Eye (tissue), 1 donor: ENCODE measurements around the gene NAA30.

ENCODE experiments used
- DNase-seq: peaks from one replicate; pipeline ENCODE4 v3.0.0-alpha.2; 2015

The NAA30 gene

GRCh38 chr14:57400556-57401494, 10.4 kb downstream of the NAA30 start:
- DNase-seq = no peak

GRCh38 chr14:57401501-57401900, 11.1 kb downstream of the NAA30 start:
- no peak for DNase-seq

- DNase-seq = no peak
Observed at GRCh38 chr14:57402173-57402852, 11.9 kb downstream of the NAA30 start.

- DNase-seq = no peak
Observed at GRCh38 chr14:57403521-57403864, 13.1 kb downstream of the NAA30 start.

- no peak for DNase-seq
Observed at GRCh38 chr14:57405562-57405961, 15.2 kb downstream of the NAA30 start.

GRCh38 chr14:57408037-57408436, 17.7 kb downstream of the NAA30 start:
- no peak for DNase-seq

- no peak for DNase-seq
Observed at GRCh38 chr14:57408634-57409033, 18.2 kb downstream of the NAA30 start.

- DNase-seq = no peak
Observed at GRCh38 chr14:57412341-57412740, 22.0 kb downstream of the NAA30 start.

GRCh38 chr14:57413849-57414248, 23.5 kb downstream of the NAA30 start:
- no peak for DNase-seq

- no peak for DNase-seq
Observed at GRCh38 chr14:57417228-57417627, 26.8 kb downstream of the NAA30 start.

- no peak for DNase-seq
Observed at GRCh38 chr14:57418999-57419398, 28.6 kb downstream of the NAA30 start.

- no peak for DNase-seq
Observed at GRCh38 chr14:57420033-57420432, 29.6 kb downstream of the NAA30 start.

- no peak for DNase-seq
Observed at GRCh38 chr14:57420986-57421385, 30.6 kb downstream of the NAA30 start.

- DNase-seq = no peak
Observed at GRCh38 chr14:57435923-57436322, 45.5 kb downstream of the NAA30 start.

GRCh38 chr14:57461777-57462320, 71.5 kb downstream of the NAA30 start:
- no peak for DNase-seq

- DNase-seq = no peak
Observed at GRCh38 chr14:57462551-57462950, 72.2 kb downstream of the NAA30 start.

- no peak for DNase-seq
Observed at GRCh38 chr14:57464008-57464730, 73.8 kb downstream of the NAA30 start.
